Endothelial cell of umbilical vein (primary cell): Measurements from ENCODE around the gene SHBG. TPM values are rescaled to one million over a fixed set of nuclear protein-coding genes. Genes with fewer than 3 reads are reported as not detected.

Source experiments
- BruUV-seq: library from RNA; stranded (reverse); fragments of 400-500 nt; replicated peaks from 2 replicates; lab custom pipeline; 2021; lab: Mats Ljungman, UMichigan
- CTCF ChIA-PET: fragments of 300-600, 350-600 bp; sonication (Branson Sonifier 250); formaldehyde crosslinking; loops from one replicate; lab custom pipeline; 2021; ENCODE audit warnings: antibody characterized with exemption, inconsistent platforms; lab: Charles Lee
- POLR2A ChIA-PET: fragments of 300-600, 350-600 bp; sonication (Branson Sonifier 250); formaldehyde crosslinking; loops from one replicate; lab custom pipeline; 2021; ENCODE audit warnings: antibody characterized with exemption, inconsistent platforms; lab: Charles Lee
- DNase-seq: peaks from one replicate; pipeline ENCODE4 v3.0.0-alpha.2; 2011; ENCODE audit warnings: low read depth, low spot score
- FAIRE-seq: peaks from 2 replicates; lab custom pipeline; 2011; peaks lifted over from hg19 to GRCh38; lab: Jason Lieb, UNC
- H2AFZ ChIP-seq: 2 replicates; pipeline ENCODE4 v1.6.0; 2012; ENCODE audit warnings: low read depth, low read length, control low read depth, inconsistent platforms
- H3K27ac ChIP-seq: 2 replicates; pipeline ENCODE4 v1.5.1; 2011; ENCODE audit warnings: low read depth, mild to moderate bottlenecking, control low read depth, low read length, moderate library complexity; ENCODE audit not compliant: insufficient read depth
- H3K27me3 ChIP-seq, 2 experiments: 2 replicates each; pipeline versions ENCODE4 v1.6.0 to v1.6.1; 2011; ENCODE audit warnings: low read length in 2 of 2, mixed read lengths in 1 of 2; ENCODE audit not compliant: control insufficient read depth in 2 of 2, insufficient read depth in 2 of 2
- H3K36me3 ChIP-seq, 2 experiments: 2 replicates in 1 of 2; 3 replicates in 1 of 2; pipeline ENCODE4 v1.5.1; 2011; ENCODE audit warnings: low read length in 2 of 2, mild to moderate bottlenecking in 1 of 2, moderate library complexity in 1 of 2; ENCODE audit not compliant: control insufficient read depth in 2 of 2, insufficient read depth in 2 of 2; ENCODE audit errors: extremely low read depth in 1 of 2
- H3K4me1 ChIP-seq: 3 replicates; pipeline ENCODE4 v1.5.1; 2011; ENCODE audit warnings: mild to moderate bottlenecking, low read length; ENCODE audit not compliant: control insufficient read depth, insufficient read depth; ENCODE audit errors: extremely low read depth
- H3K4me2 ChIP-seq: 2 replicates; pipeline ENCODE4 v1.6.1; 2011; ENCODE audit warnings: low read length, control low read depth, mixed read lengths; ENCODE audit not compliant: insufficient read depth
- H3K4me3 ChIP-seq, 3 experiments: fragments of 200-600 bp in 1 of 3; sonication (generic), shearing (Covaris generic) in 1 of 3; replicated peaks in 1 of 3; 2 replicates each; pipeline ENCODE4 v1.5.1; 2011 to 2016; ENCODE audit warnings: control low read depth in 3 of 3, low read length in 3 of 3, mild to moderate bottlenecking in 2 of 3, inconsistent platforms in 1 of 3, low read depth in 1 of 3, moderate library complexity in 1 of 3; ENCODE audit not compliant: insufficient read depth in 1 of 3
- H3K79me2 ChIP-seq: 2 replicates; pipeline ENCODE4 v1.6.0; 2012; ENCODE audit warnings: low read length, inconsistent platforms; ENCODE audit not compliant: control insufficient read depth, insufficient read depth
- H3K9ac ChIP-seq: replicated peaks from 2 replicates; pipeline ENCODE3; 2011; ENCODE audit warnings: low read length, control low read depth; ENCODE audit not compliant: insufficient read depth; ENCODE audit errors: extremely low read depth
- H3K9me1 ChIP-seq: replicated peaks from 3 replicates; pipeline ENCODE4 v1.6.0; 2011; ENCODE audit warnings: mild to moderate bottlenecking, low read length; ENCODE audit not compliant: control insufficient read depth, insufficient read depth; ENCODE audit errors: extremely low read depth
- H3K9me3 ChIP-seq: replicated peaks from 2 replicates; pipeline ENCODE4 v1.5.1; 2012; ENCODE audit warnings: low read length, inconsistent platforms; ENCODE audit not compliant: control insufficient read depth, insufficient read depth
- H4K20me1 ChIP-seq: replicated peaks from 2 replicates; pipeline ENCODE3; 2011; ENCODE audit warnings: mild to moderate bottlenecking, low read length; ENCODE audit not compliant: control insufficient read depth, insufficient read depth; ENCODE audit errors: extremely low read depth
- CTCF ChIP-seq, 2 donors: IDR thresholded peaks; 1 replicate in 1 of 2; 2 replicates in 1 of 2; pipeline ENCODE4 v1.5.1; 2011; ENCODE audit warnings: low read length in 2 of 2, mild to moderate bottlenecking in 2 of 2, moderate library complexity in 2 of 2, control low read depth in 1 of 2, inconsistent platforms in 1 of 2, low read depth in 1 of 2; ENCODE audit not compliant: insufficient read depth in 1 of 2; ENCODE audit errors: extremely low read depth in 1 of 2
- EZH2 ChIP-seq: IDR thresholded peaks from 2 replicates; pipeline ENCODE4 v1.6.1; 2012; ENCODE audit warnings: borderline replicate concordance, low read depth, mild to moderate bottlenecking, moderate library complexity, low read length, inconsistent platforms; ENCODE audit not compliant: severe bottlenecking
- FOS ChIP-seq: IDR thresholded peaks from 2 replicates; pipeline ENCODE4 v1.6.1; 2011; ENCODE audit warnings: mild to moderate bottlenecking, low read length, moderate library complexity, borderline replicate concordance; ENCODE audit not compliant: insufficient read depth
- GATA2 ChIP-seq: IDR thresholded peaks from 2 replicates; pipeline ENCODE4 v1.7.0; 2011; ENCODE audit warnings: low read depth, mild to moderate bottlenecking, moderate library complexity, mixed read lengths, low read length; ENCODE audit not compliant: insufficient read length, insufficient read depth
- JUN ChIP-seq: IDR thresholded peaks from 2 replicates; pipeline ENCODE4 v1.6.1; 2011; ENCODE audit warnings: borderline replicate concordance, low read depth; ENCODE audit not compliant: insufficient read length, insufficient read depth
- MAX ChIP-seq: IDR thresholded peaks from 2 replicates; pipeline ENCODE4 v1.6.1; 2011; ENCODE audit not compliant: insufficient read depth, insufficient read length
- MYC ChIP-seq: IDR thresholded peaks from one replicate; pipeline ENCODE4 v1.6.1; 2011; ENCODE audit warnings: mild to moderate bottlenecking, low read depth, low read length
- POLR2A ChIP-seq: IDR thresholded peaks from 2 replicates; pipeline ENCODE4 v1.6.1; 2012; ENCODE audit warnings: low read depth, mild to moderate bottlenecking, control low read depth, low read length
- POLR2AphosphoS5 ChIP-seq: IDR thresholded peaks from 2 replicates; pipeline ENCODE4 v1.6.1; 2012; ENCODE audit warnings: low read depth, mild to moderate bottlenecking, control low read depth, low read length, moderate library complexity; ENCODE audit not compliant: insufficient read depth
- dilution Hi-C: fragments of 300-500 bp; cut with MboI; formaldehyde crosslinking; loops from one replicate; pipeline ENCODE4 v1.15.0; 2019; ENCODE audit warnings: low sequenced_read_pairs; ENCODE audit not compliant: extremely low pct_ligation_motif_present
- intact Hi-C: fragments of 100-400 bp; cut with micrococcal nuclease; formaldehyde crosslinking; loops from one replicate; pipeline ENCODE4 v1.10.0; 2022
- polyA plus RNA-seq, 4 experiments: library from polyadenylated mRNA; depleted of rRNA in 3 of 4; stranded (reverse) in 3 of 4; unstranded in 1 of 4; fragments of >200 nt; gene quantifications; 2 replicates each; pipeline versions ENCODE4 v1.2.1 to v1.2.3, GENCODE V29; 2011 to 2012; ENCODE audit warnings: missing spikeins in 1 of 4
- total RNA-seq: library from RNA; stranded (reverse); gene quantifications from 2 replicates; pipeline ENCODE4 v1.2.3, GENCODE V29; 2021

The SHBG gene
- total and polyA plus RNA-seq, 2 donors (not counting 3 experiments of a cell fraction or from before 2014, with no cell fraction given) = 0.51 TPM; not detected in 1

- H3K4me3 ChIP-seq = no peak overlapping the region
- ChIA-PET CTCF (interaction anchor here (0.5 to 2.6 kb wide), 4 partner anchors 24 to 524 kb away, joined by 3 to 11 read pairs (median 4); partner anchors contain the start of genes TP53 and WRAP53), POLR2A (interaction anchor here (0.7 kb wide), 1 partner anchor 55 kb away, joined by 5 read pairs; no protein-coding TSS in a partner anchor)
- H3K79me2 ChIP-seq = no peaks in the 10 kb centered on the region
- dilution Hi-C loops (no loop called here), intact Hi-C loops (no loop called here)
- BruUV-seq = no TSS peak
- FAIRE-seq (no peak), DNase-seq (no peak)
- no peak overlapping the region for H2AFZ ChIP-seq
- no peak overlapping the region for H3K4me2 ChIP-seq
- no peaks in the 10 kb centered on the region for H4K20me1 ChIP-seq
- H3K4me1 ChIP-seq = no peaks in the 10 kb centered on the region
- H3K36me3 ChIP-seq = no peaks in the 10 kb centered on the region
- no peak overlapping the region for H3K27ac ChIP-seq
- TF ChIP-seq MYC = no peak
- no peak for TF ChIP-seq CTCF (IDR thresholded peaks at IDR 0.05; ENCODE audit: extremely low read depth in 1 of 2, insufficient read depth in 1 of 2, low read depth in 1 of 2, low read length in 2 of 2)
- no peak for TF ChIP-seq EZH2
- TF ChIP-seq JUN = no peak
- no peak for TF ChIP-seq GATA2
- no peak for TF ChIP-seq POLR2AphosphoS5
- TF ChIP-seq FOS = no peak
- no peak for TF ChIP-seq MAX
- TF ChIP-seq POLR2A = no peak
- no peak overlapping the region for H3K9ac ChIP-seq
- H3K9me1 ChIP-seq = no peaks in the 10 kb centered on the region
- no peaks in the 10 kb centered on the region for H3K9me3 ChIP-seq
- peaks cover 18 to 24% of the 10 kb centered on the region in 2 experiments for H3K27me3 ChIP-seq
Observed at GRCh38 chr17:7656958-7657609, 27.1 kb downstream of the SHBG start.
